PC-9 (cell line): ENCODE measurements around the gene NLRC4. TPM values are rescaled to one million over a fixed set of nuclear protein-coding genes. Genes with fewer than 3 reads are reported as not detected.

Source experiments
- BruUV-seq: library from RNA; stranded (reverse); fragments of 400-500 nt; replicated peaks from 2 replicates; lab custom pipeline; 2021; lab: Mats Ljungman, UMichigan
- CTCF ChIA-PET: fragments of 300-600 bp; sonication (Branson Sonifier 250); formaldehyde crosslinking; loops from one replicate; lab custom pipeline; 2022; ENCODE audit warnings: antibody characterized with exemption; lab: Charles Lee
- POLR2A ChIA-PET: fragments of 300-600 bp; sonication (Branson Sonifier 250); formaldehyde crosslinking; loops from one replicate; lab custom pipeline; 2022; ENCODE audit warnings: antibody characterized with exemption; ENCODE audit not compliant: unreplicated experiment; lab: Charles Lee
- DNase-seq, 2 experiments: peaks; one replicate each; pipeline versions ENCODE4 v3.0.0 to v3.0.0-alpha.2; 2015 to 2022; ENCODE audit warnings: mixed read lengths in 1 of 2
- H2AFZ ChIP-seq: fragments of 200-600 bp; sonication (generic); 2 replicates; pipeline ENCODE4 v1.8.1; 2017; ENCODE audit warnings: antibody characterized with exemption
- H3F3A ChIP-seq: fragments of 200-600 bp; sonication (generic); 2 replicates; pipeline ENCODE4 v1.8.1; 2017; ENCODE audit warnings: antibody characterized with exemption, mild to moderate bottlenecking, low read depth; ENCODE audit not compliant: insufficient read depth
- H3K27ac ChIP-seq: fragments of 200-600 bp; sonication (generic); 2 replicates; pipeline ENCODE4 v1.6.1; 2016; ENCODE audit warnings: mixed run types
- H3K27me3 ChIP-seq: fragments of 200-600 bp; sonication (generic); 2 replicates; pipeline ENCODE4 v1.6.1; 2016; ENCODE audit warnings: low read depth, mixed run types; ENCODE audit not compliant: insufficient read depth
- H3K36me3 ChIP-seq: fragments of 200-600 bp; sonication (generic); 2 replicates; pipeline ENCODE4 v1.6.1; 2016; ENCODE audit warnings: low read depth, mixed run types
- H3K4me1 ChIP-seq: fragments of 200-600 bp; sonication (generic); replicated peaks from 2 replicates; pipeline ENCODE4 v1.6.1; 2016; ENCODE audit warnings: mixed run types; ENCODE audit not compliant: insufficient read depth
- H3K4me2 ChIP-seq: fragments of 200-600 bp; sonication (generic); 2 replicates; pipeline ENCODE4 v1.6.1; 2017; ENCODE audit warnings: mixed run types
- H3K4me3 ChIP-seq: fragments of 200-600 bp; sonication (generic); 2 replicates; pipeline ENCODE4 v1.6.1; 2016; ENCODE audit warnings: mixed run types
- H3K79me2 ChIP-seq: fragments of 200-600 bp; sonication (generic); 2 replicates; pipeline ENCODE4 v1.6.1; 2017; ENCODE audit warnings: low read depth, mixed run types
- H3K9me2 ChIP-seq: fragments of 200-600 bp; sonication (generic); 2 replicates; pipeline ENCODE4 v1.8.1; 2017; ENCODE audit warnings: mild to moderate bottlenecking; ENCODE audit not compliant: insufficient read depth
- H3K9me3 ChIP-seq: fragments of 200-600 bp; sonication (generic); 2 replicates; pipeline ENCODE4 v1.8.1; 2016; ENCODE audit warnings: low read depth; ENCODE audit not compliant: insufficient read depth
- H4K20me1 ChIP-seq: fragments of 200-600 bp; sonication (generic); 2 replicates; pipeline ENCODE4 v1.8.1; 2017; ENCODE audit not compliant: insufficient read depth
- EZH2 ChIP-seq: fragments of 200-600 bp; sonication (generic); IDR thresholded peaks from 2 replicates; pipeline ENCODE4 v1.8.0; 2017; ENCODE audit warnings: antibody characterized with exemption, low read depth
- intact Hi-C: fragments of 100-400 bp; cut with micrococcal nuclease; formaldehyde crosslinking; loops from one replicate; pipeline ENCODE4 v1.10.0; 2022; ENCODE audit not compliant: unreplicated experiment
- total RNA-seq: library from RNA; stranded (reverse); gene quantifications from 2 replicates; pipeline ENCODE4 v1.2.3, GENCODE V29; 2021
- TF ChIP-seq, protein P1 (sequence below): fragments of 200-600 bp; sonication (generic); conservative IDR thresholded peaks from 2 replicates; pipeline ENCODE4 v1.6.1; 2017; ENCODE audit warnings: mixed run types, antibody characterized with exemption, mild to moderate bottlenecking, moderate library complexity

The NLRC4 gene
- total RNA-seq, 1 experiment from 2014 or later: not detected

GRCh38 chr2:32271063-32271462, 6.4 kb upstream of the NLRC4 start:
- no peak for DNase-seq
- no peak overlapping the region for H3K27ac ChIP-seq
- H3K79me2 ChIP-seq: no peaks in the 10 kb centered on the region
- H3K9me2 ChIP-seq: no peaks in the 10 kb centered on the region
- no peak overlapping the region for H2AFZ ChIP-seq
- H3K4me2 ChIP-seq: no peak overlapping the region
- H3K9me3 ChIP-seq: no peaks in the 10 kb centered on the region
- H4K20me1 ChIP-seq: no peaks in the 10 kb centered on the region
- no peak overlapping the region for H3K4me3 ChIP-seq
- BruUV-seq: no TSS peak
- TF ChIP-seq, protein P1, sequence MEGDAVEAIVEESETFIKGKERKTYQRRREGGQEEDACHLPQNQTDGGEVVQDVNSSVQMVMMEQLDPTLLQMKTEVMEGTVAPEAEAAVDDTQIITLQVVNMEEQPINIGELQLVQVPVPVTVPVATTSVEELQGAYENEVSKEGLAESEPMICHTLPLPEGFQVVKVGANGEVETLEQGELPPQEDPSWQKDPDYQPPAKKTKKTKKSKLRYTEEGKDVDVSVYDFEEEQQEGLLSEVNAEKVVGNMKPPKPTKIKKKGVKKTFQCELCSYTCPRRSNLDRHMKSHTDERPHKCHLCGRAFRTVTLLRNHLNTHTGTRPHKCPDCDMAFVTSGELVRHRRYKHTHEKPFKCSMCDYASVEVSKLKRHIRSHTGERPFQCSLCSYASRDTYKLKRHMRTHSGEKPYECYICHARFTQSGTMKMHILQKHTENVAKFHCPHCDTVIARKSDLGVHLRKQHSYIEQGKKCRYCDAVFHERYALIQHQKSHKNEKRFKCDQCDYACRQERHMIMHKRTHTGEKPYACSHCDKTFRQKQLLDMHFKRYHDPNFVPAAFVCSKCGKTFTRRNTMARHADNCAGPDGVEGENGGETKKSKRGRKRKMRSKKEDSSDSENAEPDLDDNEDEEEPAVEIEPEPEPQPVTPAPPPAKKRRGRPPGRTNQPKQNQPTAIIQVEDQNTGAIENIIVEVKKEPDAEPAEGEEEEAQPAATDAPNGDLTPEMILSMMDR: no peak
- no peak for TF ChIP-seq EZH2
- H3K4me1 ChIP-seq: no peaks in the 10 kb centered on the region
- ChIA-PET POLR2A (no interaction called here), CTCF (no interaction called here)
- no peaks in the 10 kb centered on the region for H3F3A ChIP-seq
- intact Hi-C loops: no loop called here
- no peaks in the 10 kb centered on the region for H3K36me3 ChIP-seq
- H3K27me3 ChIP-seq: no peaks in the 10 kb centered on the region

DNA sequence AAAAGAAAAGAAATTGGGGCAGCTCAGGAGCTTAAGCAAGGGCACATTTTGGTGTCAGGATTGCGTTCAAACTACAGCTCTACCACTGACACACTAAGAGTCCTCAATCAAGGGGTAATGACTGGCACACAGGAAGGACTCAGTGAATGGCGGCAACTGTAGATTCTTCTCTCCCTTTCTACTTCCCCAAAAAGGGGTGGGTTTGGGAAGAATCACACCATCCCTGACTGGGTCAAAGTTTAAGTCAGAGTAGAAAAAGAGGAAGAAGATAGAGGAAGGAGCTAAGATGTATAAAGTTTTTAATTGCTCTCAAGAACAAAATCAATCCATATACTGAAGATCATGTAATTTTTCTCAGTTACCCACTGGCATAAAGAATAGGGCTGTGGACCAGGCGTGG, 2.6 kb downstream of the NLRC4 start:
- H3K4me1 ChIP-seq: no peaks in the 10 kb centered on the region
- intact Hi-C loops: no loop called here
- H3K4me2 ChIP-seq: no peak overlapping the region
- no peaks in the 10 kb centered on the region for H3K9me2 ChIP-seq
- H2AFZ ChIP-seq: no peak overlapping the region
- no peaks in the 10 kb centered on the region for H3F3A ChIP-seq
- no peaks in the 10 kb centered on the region for H3K79me2 ChIP-seq
- H3K27me3 ChIP-seq: no peaks in the 10 kb centered on the region
- DNase-seq: no peak
- BruUV-seq: no TSS peak
- no peaks in the 10 kb centered on the region for H4K20me1 ChIP-seq
- CTCF ChIA-PET: no interaction called here
- POLR2A ChIA-PET: no interaction called here
- H3K4me3 ChIP-seq: no peak overlapping the region
- no peak overlapping the region for H3K27ac ChIP-seq
- no peaks in the 10 kb centered on the region for H3K36me3 ChIP-seq
- H3K9me3 ChIP-seq: no peaks in the 10 kb centered on the region
- TF ChIP-seq, protein P1: no peak
- no peak for TF ChIP-seq EZH2

DNA sequence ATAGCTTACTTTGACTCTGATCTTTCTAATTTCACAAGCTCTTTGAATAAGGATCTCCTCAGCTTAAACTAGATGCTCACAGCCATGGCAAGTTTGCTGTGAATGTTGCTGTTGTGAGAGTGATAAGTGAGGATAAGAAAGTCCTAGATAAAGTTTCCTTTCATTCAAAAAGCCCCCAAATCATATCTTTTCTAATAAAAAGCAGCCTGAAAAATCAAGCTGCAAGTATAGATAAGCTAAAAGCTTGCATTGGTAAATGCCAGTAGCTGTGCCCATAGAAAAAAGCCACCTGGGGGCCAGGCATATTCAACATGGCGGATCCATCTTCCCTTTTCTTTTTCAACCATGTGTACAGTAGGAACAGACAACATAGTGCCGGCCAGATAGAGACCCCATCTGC, 4.3 kb downstream of the NLRC4 start:
- no peak for TF ChIP-seq EZH2
- TF ChIP-seq, protein P1: no peak
- Histone ChIP-seq H3K79me2 (no peaks in the 10 kb centered on the region), H3K9me3 (no peaks in the 10 kb centered on the region), H4K20me1 (no peaks in the 10 kb centered on the region), H2AFZ (no peak overlapping the region), H3K36me3 (no peaks in the 10 kb centered on the region), H3F3A (no peaks in the 10 kb centered on the region), H3K27ac (no peak overlapping the region), H3K4me1 (no peaks in the 10 kb centered on the region), H3K4me2 (no peak overlapping the region), H3K27me3 (no peaks in the 10 kb centered on the region), H3K4me3 (no peak overlapping the region), H3K9me2 (no peaks in the 10 kb centered on the region)
- ChIA-PET POLR2A (no interaction called here), CTCF (no interaction called here)
- DNase-seq: no peak
- intact Hi-C loops: no loop called here
- BruUV-seq: no TSS peak
